ENCODE results near the gene KRT1.

GRCh38 chr12:52641468-52641867 is 38.7 kb downstream of the KRT1 start:
- TF ChIP-seq RXRA (IDR thresholded peaks at IDR 0.05; ENCODE audit: borderline replicate concordance, low read depth), result no peak
- TF ChIP-seq MEF2A (IDR thresholded peaks at IDR 0.05; ENCODE audit: borderline replicate concordance, low read depth), result no peak
- no peak for TF ChIP-seq MXI1 (IDR thresholded peaks at IDR 0.05; ENCODE audit: low read depth, low read length)
- TF ChIP-seq CTCF (IDR thresholded peaks at IDR 0.05), result no peak
- no peak for TF ChIP-seq ELF1 (IDR thresholded peaks at IDR 0.05)
- TF ChIP-seq RCOR1 (IDR thresholded peaks at IDR 0.05; ENCODE audit: low read length), result no peak
- no peak for TF ChIP-seq JUND (IDR thresholded peaks at IDR 0.05)
- TF ChIP-seq REST (IDR thresholded peaks at IDR 0.05; ENCODE audit: low read depth, low read length), result no peak
- TF ChIP-seq POLR2AphosphoS5 (IDR thresholded peaks at IDR 0.05; ENCODE audit: low read depth, low read length), result no peak
- TF ChIP-seq ZBTB33 (IDR thresholded peaks at IDR 0.05; ENCODE audit: borderline replicate concordance, low read depth), result no peak
- no peak for TF ChIP-seq FOXM1 (IDR thresholded peaks at IDR 0.05; ENCODE audit: low read depth)
- TF ChIP-seq TCF12 (IDR thresholded peaks at IDR 0.05), result no peak
- TF ChIP-seq TAF1 (IDR thresholded peaks at IDR 0.05; ENCODE audit: borderline replicate concordance, low read depth, low read length), result no peak
- no peak for TF ChIP-seq RFX5 (IDR thresholded peaks at IDR 0.05; ENCODE audit: low read length)
